ENCODE measurements around the gene IGF1R.

IGF1R gene

GRCh38 chr15:98909968-98910885 lies 261.9 kb downstream of the IGF1R start:
- no peak for DNase-seq (ENCODE audit: low spot score)

GRCh38 chr15:98914626-98915025 lies 266.3 kb downstream of the IGF1R start:
- DNase-seq (ENCODE audit: low spot score): no peak

GRCh38 chr15:98916826-98917225 lies 268.5 kb downstream of the IGF1R start:
- no peak for DNase-seq (ENCODE audit: low spot score)

- no peak for DNase-seq (ENCODE audit: low spot score)
Observed at GRCh38 chr15:98917417-98917816, 269.1 kb downstream of the IGF1R start.

- no peak for DNase-seq (ENCODE audit: low spot score)
Observed at GRCh38 chr15:98920091-98920880, 271.9 kb downstream of the IGF1R start.

- DNase-seq (ENCODE audit: low spot score): no peak
Observed at GRCh38 chr15:98923171-98923570, 274.8 kb downstream of the IGF1R start.

GRCh38 chr15:98923579-98923978 lies 275.2 kb downstream of the IGF1R start:
- DNase-seq (ENCODE audit: low spot score): no peak

- no peak for DNase-seq (ENCODE audit: low spot score)
Observed at GRCh38 chr15:98924401-98925049, 276.2 kb downstream of the IGF1R start.

- DNase-seq (ENCODE audit: low spot score): no peak
Observed at GRCh38 chr15:98926236-98926635, 277.9 kb downstream of the IGF1R start.

GRCh38 chr15:98927022-98927421 lies 278.7 kb downstream of the IGF1R start:
- DNase-seq (ENCODE audit: low spot score): no peak

- no peak for DNase-seq (ENCODE audit: low spot score)
Observed at GRCh38 chr15:98927996-98928395, 279.7 kb downstream of the IGF1R start.

- DNase-seq (ENCODE audit: low spot score): no peak
Observed at GRCh38 chr15:98930576-98930975, 282.2 kb downstream of the IGF1R start.

GRCh38 chr15:98931004-98931403 lies 282.7 kb downstream of the IGF1R start:
- no peak for DNase-seq (ENCODE audit: low spot score)

GRCh38 chr15:98933406-98933805 lies 285.1 kb downstream of the IGF1R start:
- no peak for DNase-seq (ENCODE audit: low spot score)

GRCh38 chr15:98935736-98936135 lies 287.4 kb downstream of the IGF1R start:
- no peak for DNase-seq (ENCODE audit: low spot score)

GRCh38 chr15:98937413-98938104 lies 289.2 kb downstream of the IGF1R start:
- no peak for DNase-seq (ENCODE audit: low spot score)

GRCh38 chr15:98938105-98938417 lies 289.7 kb downstream of the IGF1R start:
- no peak for DNase-seq (ENCODE audit: low spot score)

- DNase-seq (ENCODE audit: low spot score): no peak
Observed at GRCh38 chr15:98938799-98939198, 290.5 kb downstream of the IGF1R start.

- DNase-seq (ENCODE audit: low spot score): no peak
Observed at GRCh38 chr15:98939311-98940080, 291.2 kb downstream of the IGF1R start.

GRCh38 chr15:98941595-98942255 lies 293.4 kb downstream of the IGF1R start:
- no peak for DNase-seq (ENCODE audit: low spot score)

- no peak for DNase-seq (ENCODE audit: low spot score)
Observed at GRCh38 chr15:98942431-98942830, 294.1 kb downstream of the IGF1R start.

Measured in ecto neural progenitor cell (in vitro differentiated cells).